Sigmoid colon (tissue), 7 donors: ENCODE data around the gene IL36B. TPM values are rescaled to one million over a fixed set of nuclear protein-coding genes. Genes with fewer than 3 reads are reported as not detected.

Experiments
- DNase-seq: peaks from one replicate; pipeline ENCODE4 v3.0.0-alpha.2; 2019
- H3K27ac ChIP-seq, 4 donors: fragments of 200-600 bp; sonication (generic); one replicate each; pipeline ENCODE4 v1.5.1; 2016 to 2019; ENCODE audit warnings: mild to moderate bottlenecking in 1 of 4
- H3K27me3 ChIP-seq, 3 donors: fragments of 200-600 bp; sonication (generic); one replicate each; pipeline ENCODE4 v1.5.1; 2019; ENCODE audit warnings: mild to moderate bottlenecking in 1 of 3
- H3K36me3 ChIP-seq, 4 donors: fragments of 200-600 bp; sonication (generic); one replicate each; pipeline ENCODE4 v1.5.1; 2016 to 2019
- H3K4me1 ChIP-seq, 4 donors: fragments of 200-600 bp; sonication (generic); one replicate each; pipeline ENCODE4 v1.5.1; 2017 to 2019
- H3K4me3 ChIP-seq, 4 donors: fragments of 200-600 bp; sonication (generic); one replicate each; pipeline ENCODE4 v1.5.1; 2017 to 2019; ENCODE audit warnings: mild to moderate bottlenecking in 2 of 4, moderate library complexity in 1 of 4
- H3K9me3 ChIP-seq, 4 donors: fragments of 200-600 bp in 3 of 4; sonication (generic) in 3 of 4; one replicate each; pipeline versions ENCODE4 v1.5.1 to v1.6.1; 2013 to 2019
- EP300 ChIP-seq, 4 donors: sonication (generic); formaldehyde crosslinking; IDR thresholded peaks; one replicate each; pipeline ENCODE4 v1.6.1; 2017; ENCODE audit warnings: antibody characterized with exemption in 4 of 4
- POLR2A ChIP-seq, 2 donors: fragments of 450-650 bp; IDR thresholded peaks; one replicate each; pipeline ENCODE4 v1.6.1; 2016; ENCODE audit warnings: antibody characterized with exemption in 2 of 2, mild to moderate bottlenecking in 2 of 2, moderate library complexity in 2 of 2
- POLR2AphosphoS5 ChIP-seq, 4 donors: sonication (generic); formaldehyde crosslinking; IDR thresholded peaks; one replicate each; pipeline ENCODE4 v1.6.1; 2017; ENCODE audit warnings: antibody characterized with exemption in 4 of 4
- WGBS, 2 donors: extraction: QIAGEN DNeasy Blood & Tissue Kit; methylation state at CpG; one replicate each; pipeline ENCODE4 v1.1.7; 2013; 5-methylcytosine and 5-hydroxymethylcytosine counted together
- intact Hi-C: fragments of 100-400 bp; cut with DNase I; formaldehyde crosslinking; loops from one replicate; pipeline ENCODE4 v1.15.1; 2023
- polyA plus RNA-seq, 3 donors: library from polyadenylated mRNA; stranded (reverse); fragments of 200-250 nt; gene quantifications; one replicate each; pipeline ENCODE4 v1.2.3, GENCODE V29; 2013
- total RNA-seq, 4 donors: library from RNA; depleted of rRNA; stranded (reverse); fragments of >200 nt; gene quantifications; one replicate each; pipeline ENCODE4 v1.1.0, GENCODE V29; 2016
- TF ChIP-seq, protein P1 (sequence below), 4 experiments: fragments of 450-650 bp in 3 of 4; fragments of 200-600 bp in 1 of 4; IDR thresholded peaks; one replicate each; pipeline ENCODE4 v1.5.1; 2016 to 2019; ENCODE audit warnings: antibody characterized with exemption in 4 of 4, mild to moderate bottlenecking in 3 of 4, moderate library complexity in 2 of 4
- donor health status: healthy with polysubstance abuse.
- donor health status: Bipolar disorder and iron deficiency.
- donor health status: healthy.

The IL36B gene
- total and polyA plus RNA-seq, 7 donors, result not detected

DNA sequence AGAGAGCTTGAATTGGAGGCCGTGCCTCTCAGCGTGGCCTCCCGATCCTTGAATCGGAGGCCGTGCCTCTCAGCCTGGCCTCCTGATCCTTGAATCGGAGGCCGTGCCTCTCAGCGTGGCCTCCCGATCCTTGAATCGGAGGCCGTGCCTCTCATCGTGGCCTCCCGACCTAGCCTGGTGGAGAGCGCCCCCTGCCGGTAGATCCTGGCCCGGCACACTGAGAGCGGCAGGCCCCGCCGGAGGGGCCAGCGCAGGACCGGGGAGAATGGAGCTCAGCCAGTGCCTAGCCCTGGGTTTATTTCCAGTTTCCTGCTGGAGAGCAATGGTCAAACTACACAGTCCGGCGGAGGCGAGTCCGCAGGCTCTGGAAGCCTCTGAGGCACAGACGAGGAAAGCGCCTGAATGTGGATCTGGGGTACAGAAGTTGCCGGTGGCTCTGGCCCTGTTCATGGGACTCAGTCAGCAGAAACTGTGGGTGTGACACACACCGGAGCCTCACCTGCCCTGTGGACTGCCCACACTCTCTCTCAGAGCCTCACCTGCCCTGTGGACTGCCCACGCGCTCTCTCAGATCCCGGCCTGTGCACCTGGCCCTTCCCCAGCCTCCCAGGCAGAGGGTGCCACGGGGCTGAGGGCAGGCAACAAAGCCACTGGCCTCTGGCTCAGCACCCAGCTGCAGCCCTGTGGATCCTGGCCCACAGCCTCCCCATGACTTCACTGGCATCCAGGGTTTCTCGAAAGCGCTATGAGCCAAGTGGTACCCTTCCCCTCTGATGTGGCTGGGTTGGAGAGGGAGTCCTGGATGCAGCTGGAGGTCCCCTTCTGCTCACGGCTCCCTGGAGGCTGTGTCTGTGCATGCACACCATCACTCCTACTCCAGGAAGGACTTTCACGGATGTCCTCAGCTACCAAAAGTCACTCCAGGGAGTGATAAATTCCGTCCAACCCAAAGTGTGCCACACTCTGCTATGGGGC, 1.5 kb downstream of the IL36B start:
- Histone ChIP-seq H3K36me3 (no peaks in the 10 kb centered on the region), H3K4me3 (no peak overlapping the region), H3K27me3 (no peaks in the 10 kb centered on the region), H3K4me1 (no peaks in the 10 kb centered on the region), H3K27ac (no peak overlapping the region), H3K9me3 (no peaks in the 10 kb centered on the region)
- DNase-seq, result no peak
- WGBS, 2 donors, result 93 to 94% methylated on average over 38 of the region's 38 CpGs
- TF ChIP-seq POLR2AphosphoS5 (IDR thresholded peaks at IDR 0.05) (no peak), EP300 (IDR thresholded peaks at IDR 0.05) (no peak), POLR2A (IDR thresholded peaks at IDR 0.05) (no peak)
- TF ChIP-seq, protein P1, sequence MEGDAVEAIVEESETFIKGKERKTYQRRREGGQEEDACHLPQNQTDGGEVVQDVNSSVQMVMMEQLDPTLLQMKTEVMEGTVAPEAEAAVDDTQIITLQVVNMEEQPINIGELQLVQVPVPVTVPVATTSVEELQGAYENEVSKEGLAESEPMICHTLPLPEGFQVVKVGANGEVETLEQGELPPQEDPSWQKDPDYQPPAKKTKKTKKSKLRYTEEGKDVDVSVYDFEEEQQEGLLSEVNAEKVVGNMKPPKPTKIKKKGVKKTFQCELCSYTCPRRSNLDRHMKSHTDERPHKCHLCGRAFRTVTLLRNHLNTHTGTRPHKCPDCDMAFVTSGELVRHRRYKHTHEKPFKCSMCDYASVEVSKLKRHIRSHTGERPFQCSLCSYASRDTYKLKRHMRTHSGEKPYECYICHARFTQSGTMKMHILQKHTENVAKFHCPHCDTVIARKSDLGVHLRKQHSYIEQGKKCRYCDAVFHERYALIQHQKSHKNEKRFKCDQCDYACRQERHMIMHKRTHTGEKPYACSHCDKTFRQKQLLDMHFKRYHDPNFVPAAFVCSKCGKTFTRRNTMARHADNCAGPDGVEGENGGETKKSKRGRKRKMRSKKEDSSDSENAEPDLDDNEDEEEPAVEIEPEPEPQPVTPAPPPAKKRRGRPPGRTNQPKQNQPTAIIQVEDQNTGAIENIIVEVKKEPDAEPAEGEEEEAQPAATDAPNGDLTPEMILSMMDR (IDR thresholded peaks at IDR 0.05), result no peak
- intact Hi-C loops, result no loop called here

DNA sequence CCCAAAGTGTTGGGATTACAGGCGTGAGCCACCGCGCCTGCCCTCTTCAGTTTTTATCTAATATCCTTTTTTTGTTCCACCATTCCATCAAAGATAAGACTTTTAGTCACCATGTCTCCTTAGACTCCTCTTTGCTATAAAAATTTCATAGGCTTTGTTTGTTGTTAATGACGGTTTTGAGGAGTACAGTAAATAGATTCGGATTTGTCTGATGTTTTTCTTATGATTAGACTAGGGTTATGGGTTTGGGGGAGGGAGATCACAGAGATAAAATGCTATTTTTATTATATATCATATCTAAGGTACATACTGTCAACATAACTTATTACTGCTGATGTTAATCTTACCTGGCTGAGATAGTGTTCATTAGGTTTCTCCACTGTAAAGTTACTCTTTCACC, 6.2 kb downstream of the IL36B start:
- WGBS, 2 donors, result 82 to 93% methylated on average over 5 of the region's 5 CpGs

DNA sequence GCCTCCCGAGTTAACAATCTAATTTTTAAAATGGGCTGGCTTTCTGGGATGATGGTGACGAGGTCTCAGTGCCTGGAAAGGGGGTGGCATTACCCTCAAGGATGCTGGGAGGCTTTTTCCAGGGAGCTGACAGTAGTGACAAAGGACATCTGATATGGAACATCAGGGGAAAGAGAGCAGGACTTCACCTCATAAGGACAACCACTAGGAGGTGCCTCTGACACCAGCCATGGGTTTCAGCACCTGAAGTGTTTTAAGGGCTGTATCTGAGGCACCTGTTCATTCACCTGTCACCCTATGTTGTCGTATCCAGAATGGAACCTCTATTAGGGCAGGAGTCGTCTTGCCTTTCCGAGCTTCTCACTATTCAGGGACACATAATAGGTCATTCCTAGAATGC, 10.8 kb downstream of the IL36B start:
- no peak overlapping the region for H3K27ac ChIP-seq
- DNase-seq, result no peak
- TF ChIP-seq POLR2A (IDR thresholded peaks at IDR 0.05), result no peak
- TF ChIP-seq, protein P1 (IDR thresholded peaks at IDR 0.05), result no peak
- no peak for TF ChIP-seq POLR2AphosphoS5 (IDR thresholded peaks at IDR 0.05)
- no peak for TF ChIP-seq EP300 (IDR thresholded peaks at IDR 0.05)

More for the DNA sequence above, 6.2 kb downstream of the IL36B start:
- intact Hi-C loops, result no loop called here
- DNase-seq, result no peak
- H3K36me3 ChIP-seq, result no peaks in the 10 kb centered on the region
- H3K4me1 ChIP-seq, result no peaks in the 10 kb centered on the region
- no peak for TF ChIP-seq POLR2A (IDR thresholded peaks at IDR 0.05)
- TF ChIP-seq EP300 (IDR thresholded peaks at IDR 0.05), result no peak
- no peak for TF ChIP-seq POLR2AphosphoS5 (IDR thresholded peaks at IDR 0.05)
- TF ChIP-seq, protein P1 (IDR thresholded peaks at IDR 0.05), result no peak
- H3K27me3 ChIP-seq, result no peaks in the 10 kb centered on the region
- H3K4me3 ChIP-seq, result no peak overlapping the region
- no peak overlapping the region for H3K27ac ChIP-seq
- no peaks in the 10 kb centered on the region for H3K9me3 ChIP-seq

DNA sequence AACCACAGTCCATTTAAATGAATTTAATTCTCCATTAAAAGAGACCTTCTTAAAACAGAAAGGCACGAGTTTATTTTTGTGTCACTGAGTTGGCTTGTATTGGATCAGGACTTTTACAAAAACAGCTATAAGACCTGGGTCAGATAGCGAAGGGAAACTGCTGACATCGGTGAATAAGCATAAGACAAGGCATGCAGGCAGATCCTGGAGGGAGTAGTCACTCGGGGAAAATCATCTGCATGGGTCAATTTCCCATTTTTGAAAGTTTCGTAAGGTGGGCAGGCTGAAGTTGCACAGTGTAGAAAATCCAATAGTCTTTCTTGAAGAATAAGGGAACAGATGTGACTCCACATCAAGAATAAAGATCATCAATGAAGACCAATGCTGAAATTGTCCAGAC, 12.9 kb downstream of the IL36B start:
- WGBS, 2 donors, result 46 to 67% methylated on average over 5 of the region's 5 CpGs
- no peaks in the 10 kb centered on the region for H3K27me3 ChIP-seq
- no peaks in the 10 kb centered on the region for H3K9me3 ChIP-seq
- no peaks in the 10 kb centered on the region for H3K36me3 ChIP-seq
- TF ChIP-seq POLR2A (IDR thresholded peaks at IDR 0.05), result no peak
- H3K27ac ChIP-seq, result no peak overlapping the region
- DNase-seq, result no peak
- intact Hi-C loops, result no loop called here
- no peak overlapping the region for H3K4me3 ChIP-seq
- H3K4me1 ChIP-seq, result no peaks in the 10 kb centered on the region

More for the DNA sequence above, 10.8 kb downstream of the IL36B start:
- H3K9me3 ChIP-seq, result no peaks in the 10 kb centered on the region
- no peaks in the 10 kb centered on the region for H3K36me3 ChIP-seq
- H3K4me1 ChIP-seq, result no peaks in the 10 kb centered on the region
- H3K4me3 ChIP-seq, result no peak overlapping the region
- 77 to 80% methylated on average over 5 of the region's 5 CpGs for WGBS, 2 donors
- no peaks in the 10 kb centered on the region for H3K27me3 ChIP-seq
- intact Hi-C loops, result no loop called here

DNA sequence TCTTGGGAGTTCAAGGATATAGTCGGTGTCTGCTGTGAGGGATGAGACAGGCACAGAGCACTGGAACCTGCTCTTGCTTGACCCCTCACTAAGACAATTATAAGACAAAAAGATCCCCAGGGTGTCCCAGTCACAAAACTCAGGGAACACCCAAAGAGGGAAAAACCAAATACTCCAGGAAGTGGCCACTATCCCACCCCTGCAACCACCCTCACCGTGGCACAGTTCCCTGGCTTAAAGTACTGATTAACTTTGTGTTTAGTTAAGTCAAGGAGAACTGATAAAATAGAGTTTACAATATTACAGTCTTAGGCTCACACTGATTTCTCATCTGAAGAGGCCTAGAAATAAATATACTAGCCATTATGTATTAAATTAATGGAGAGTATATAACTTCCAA, 13.5 kb downstream of the IL36B start:
- TF ChIP-seq EP300 (IDR thresholded peaks at IDR 0.05) (no peak), POLR2AphosphoS5 (IDR thresholded peaks at IDR 0.05) (no peak), POLR2A (IDR thresholded peaks at IDR 0.05) (no peak)
- TF ChIP-seq, protein P1 (IDR thresholded peaks at IDR 0.05), result no peak
- Histone ChIP-seq H3K27me3 (no peaks in the 10 kb centered on the region), H3K36me3 (no peaks in the 10 kb centered on the region), H3K9me3 (no peaks in the 10 kb centered on the region), H3K4me3 (no peak overlapping the region), H3K4me1 (no peaks in the 10 kb centered on the region), H3K27ac (no peak overlapping the region)
- 44 to 79% methylated on average over 2 of the region's 2 CpGs for WGBS, 2 donors
- intact Hi-C loops, result no loop called here
- no peak for DNase-seq
